ENCODE measurements around the gene TAPT1.

The TAPT1 gene

DNA sequence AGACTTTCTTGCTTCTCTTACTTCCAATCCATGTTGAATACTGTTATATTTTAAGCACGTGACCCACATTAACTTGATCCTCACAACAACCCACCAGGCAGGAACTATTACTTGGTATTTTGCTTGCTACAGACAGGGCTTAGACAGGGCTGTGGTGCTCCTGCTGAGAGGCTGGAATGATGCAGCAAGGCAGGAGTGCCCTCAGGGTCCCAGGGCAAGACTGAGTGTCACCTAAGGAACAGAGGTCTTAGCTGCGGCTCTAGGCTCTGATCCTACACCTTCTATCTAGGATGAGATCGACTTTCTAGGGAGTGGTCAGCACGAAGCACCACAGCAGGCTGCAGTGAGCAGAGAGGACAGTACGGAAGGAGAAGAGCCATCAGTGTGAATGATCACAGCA, 20.0 kb downstream of the TAPT1 start:
- Histone ChIP-seq H3K79me2 (ENCODE audit: insufficient read depth, low read length) (peaks cover 91% of the 10 kb centered on the region), H3K4me1 (ENCODE audit: insufficient read depth, low read length, poor library complexity, severe bottlenecking) (peaks cover 14% of the 10 kb centered on the region), H3K4me3 (ENCODE audit: low read length, poor library complexity, severe bottlenecking) (no peak overlapping the region), H3F3A (ENCODE audit: low read depth) (peaks cover 2% of the 10 kb centered on the region; the same call in 1 of the 2 replicates), H4K20me1 (ENCODE audit: insufficient read depth, low read length, poor library complexity, severe bottlenecking) (peaks cover 44% of the 10 kb centered on the region), H3K36me3 (ENCODE audit: insufficient read depth, low read length) (peaks cover 68% of the 10 kb centered on the region), H3K9ac (ENCODE audit: low read depth, low read length, poor library complexity, severe bottlenecking) (no peak overlapping the region), H3K9me2 (replicated peaks; ENCODE audit: low read depth, low read length) (no peaks in the 10 kb centered on the region), H3K9me3 (ENCODE audit: insufficient read depth, low read depth, low read length) (no peaks in the 10 kb centered on the region), H3K27me3 (ENCODE audit: insufficient read depth, low read length, poor library complexity, severe bottlenecking) (no peaks in the 10 kb centered on the region), H3K4me2 (ENCODE audit: low read depth, low read length, poor library complexity, severe bottlenecking) (no peak overlapping the region), H2AFZ (ENCODE audit: low read length) (no peak overlapping the region)
- no peak for TF ChIP-seq EZH2phosphoT487 (IDR thresholded peaks at IDR 0.05; ENCODE audit: borderline replicate concordance)
- TF ChIP-seq, protein P1, sequence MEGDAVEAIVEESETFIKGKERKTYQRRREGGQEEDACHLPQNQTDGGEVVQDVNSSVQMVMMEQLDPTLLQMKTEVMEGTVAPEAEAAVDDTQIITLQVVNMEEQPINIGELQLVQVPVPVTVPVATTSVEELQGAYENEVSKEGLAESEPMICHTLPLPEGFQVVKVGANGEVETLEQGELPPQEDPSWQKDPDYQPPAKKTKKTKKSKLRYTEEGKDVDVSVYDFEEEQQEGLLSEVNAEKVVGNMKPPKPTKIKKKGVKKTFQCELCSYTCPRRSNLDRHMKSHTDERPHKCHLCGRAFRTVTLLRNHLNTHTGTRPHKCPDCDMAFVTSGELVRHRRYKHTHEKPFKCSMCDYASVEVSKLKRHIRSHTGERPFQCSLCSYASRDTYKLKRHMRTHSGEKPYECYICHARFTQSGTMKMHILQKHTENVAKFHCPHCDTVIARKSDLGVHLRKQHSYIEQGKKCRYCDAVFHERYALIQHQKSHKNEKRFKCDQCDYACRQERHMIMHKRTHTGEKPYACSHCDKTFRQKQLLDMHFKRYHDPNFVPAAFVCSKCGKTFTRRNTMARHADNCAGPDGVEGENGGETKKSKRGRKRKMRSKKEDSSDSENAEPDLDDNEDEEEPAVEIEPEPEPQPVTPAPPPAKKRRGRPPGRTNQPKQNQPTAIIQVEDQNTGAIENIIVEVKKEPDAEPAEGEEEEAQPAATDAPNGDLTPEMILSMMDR (conservative IDR thresholded peaks at IDR 0.05; ENCODE audit: low read length), result no peak

DNA sequence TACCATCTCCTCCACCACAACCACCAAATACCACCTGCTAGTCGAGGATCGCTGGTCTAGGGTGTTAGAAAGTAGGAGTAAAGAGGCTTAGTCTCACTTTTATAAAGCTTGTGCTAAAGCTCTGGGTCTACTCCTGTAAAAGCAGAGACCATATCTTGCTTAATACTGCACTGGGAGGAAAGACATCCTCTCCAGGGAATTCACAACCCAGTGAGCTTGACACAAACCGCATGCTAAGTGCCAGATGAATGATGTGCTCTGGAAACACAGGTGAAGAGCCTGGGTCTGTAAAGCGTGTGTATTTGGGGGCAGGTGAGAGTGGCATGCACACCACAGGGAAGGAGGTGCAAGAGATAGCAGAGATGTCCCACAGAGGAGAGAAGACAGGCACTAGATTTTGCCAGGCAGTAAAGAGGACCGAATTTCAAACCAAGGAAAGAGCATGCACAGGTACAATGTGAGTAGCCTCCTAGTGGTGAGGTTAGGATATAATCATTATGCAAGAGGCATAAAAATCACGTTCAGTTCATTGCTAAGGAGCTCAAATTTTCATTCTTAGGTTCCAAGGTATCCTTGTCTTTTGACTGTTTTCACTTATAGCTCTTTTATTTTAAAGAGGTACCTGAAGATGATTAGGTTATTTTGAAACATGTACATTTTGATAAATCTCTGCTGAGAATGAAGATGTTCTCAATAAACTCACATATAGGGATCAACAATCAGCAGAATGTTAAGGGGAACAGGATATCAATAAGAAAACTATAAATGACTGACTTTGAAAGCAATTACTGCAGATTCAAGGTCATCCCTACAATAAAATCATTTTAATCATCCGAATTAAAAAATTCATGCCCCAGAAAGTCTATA, 20.7 kb downstream of the TAPT1 start:
- H3K9me3 ChIP-seq (ENCODE audit: insufficient read depth, low read depth, low read length), result no peaks in the 10 kb centered on the region
- peaks cover 14% of the 10 kb centered on the region for H3K4me1 ChIP-seq (ENCODE audit: insufficient read depth, low read length, poor library complexity, severe bottlenecking)
- peaks cover 2% of the 10 kb centered on the region; the same call in 1 of the 2 replicates for H3F3A ChIP-seq (ENCODE audit: low read depth)
- no peak overlapping the region for H3K9ac ChIP-seq (ENCODE audit: low read depth, low read length, poor library complexity, severe bottlenecking)
- no peaks in the 10 kb centered on the region for H3K27me3 ChIP-seq (ENCODE audit: insufficient read depth, low read length, poor library complexity, severe bottlenecking)
- peaks cover 71% of the 10 kb centered on the region for H3K36me3 ChIP-seq (ENCODE audit: insufficient read depth, low read length)
- H2AFZ ChIP-seq (ENCODE audit: low read length), result no peak overlapping the region
- peaks cover 89% of the 10 kb centered on the region for H3K79me2 ChIP-seq (ENCODE audit: insufficient read depth, low read length)
- H3K4me3 ChIP-seq (ENCODE audit: low read length, poor library complexity, severe bottlenecking), result no peak overlapping the region
- no peaks in the 10 kb centered on the region for H3K9me2 ChIP-seq (replicated peaks; ENCODE audit: low read depth, low read length)
- TF ChIP-seq, protein P1 (conservative IDR thresholded peaks at IDR 0.05; ENCODE audit: low read length), result peak; percentile 86
- TF ChIP-seq EZH2phosphoT487 (IDR thresholded peaks at IDR 0.05; ENCODE audit: borderline replicate concordance), result no peak
- H3K4me2 ChIP-seq (ENCODE audit: low read depth, low read length, poor library complexity, severe bottlenecking), result peak overlapping the region; percentile 42
- H4K20me1 ChIP-seq (ENCODE audit: insufficient read depth, low read length, poor library complexity, severe bottlenecking), result peaks cover 39% of the 10 kb centered on the region

DNA sequence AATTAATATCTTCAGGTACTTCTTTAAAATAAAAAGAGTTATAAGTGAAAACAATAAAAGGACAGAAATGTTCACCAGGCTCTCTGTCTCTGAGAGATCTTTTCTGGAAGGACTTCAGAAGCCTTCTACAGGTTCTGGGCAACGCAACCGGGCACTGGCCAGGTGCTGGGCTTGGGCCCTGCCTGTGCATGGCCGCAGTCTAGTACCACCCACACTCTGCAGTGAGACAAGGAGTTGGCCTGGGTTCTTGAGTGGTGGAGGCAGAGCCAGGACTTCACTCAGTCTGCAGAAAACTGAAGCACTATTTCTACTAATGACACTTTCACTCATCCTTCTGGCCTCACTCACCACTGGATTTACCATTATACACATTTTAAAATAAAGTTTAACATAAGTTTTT, 21.8 kb downstream of the TAPT1 start:
- Histone ChIP-seq H3K79me2 (ENCODE audit: insufficient read depth, low read length) (peaks cover 87% of the 10 kb centered on the region), H4K20me1 (ENCODE audit: insufficient read depth, low read length, poor library complexity, severe bottlenecking) (peaks cover 40% of the 10 kb centered on the region), H3K9me2 (replicated peaks; ENCODE audit: low read depth, low read length) (no peaks in the 10 kb centered on the region), H3K36me3 (ENCODE audit: insufficient read depth, low read length) (peaks cover 71% of the 10 kb centered on the region), H3K4me1 (ENCODE audit: insufficient read depth, low read length, poor library complexity, severe bottlenecking) (peaks cover 14% of the 10 kb centered on the region), H2AFZ (ENCODE audit: low read length) (no peak overlapping the region), H3K9ac (ENCODE audit: low read depth, low read length, poor library complexity, severe bottlenecking) (no peak overlapping the region), H3K27me3 (ENCODE audit: insufficient read depth, low read length, poor library complexity, severe bottlenecking) (no peaks in the 10 kb centered on the region), H3K9me3 (ENCODE audit: insufficient read depth, low read depth, low read length) (no peaks in the 10 kb centered on the region), H3F3A (ENCODE audit: low read depth) (peaks cover 2% of the 10 kb centered on the region; the same call in 1 of the 2 replicates), H3K4me3 (ENCODE audit: low read length, poor library complexity, severe bottlenecking) (no peak overlapping the region), H3K4me2 (ENCODE audit: low read depth, low read length, poor library complexity, severe bottlenecking) (no peak overlapping the region)
- TF ChIP-seq, protein P1 (conservative IDR thresholded peaks at IDR 0.05; ENCODE audit: low read length), result no peak
- no peak for TF ChIP-seq EZH2phosphoT487 (IDR thresholded peaks at IDR 0.05; ENCODE audit: borderline replicate concordance)

Data from Loucy (cell line).